Astrocyte of the cerebellum (primary cell): Measurements from ENCODE around the gene BTLA.
"Not testable (repeated sequence)": the region's sequence is repeated elsewhere in the genome, so short reads cannot be mapped to it uniquely, and the experiment has no call there.

ENCODE experiments used
- DNase-seq: peaks from one replicate; pipeline ENCODE4 v3.0.0-alpha.2; 2011; ENCODE audit warnings: low read depth
- H3K4me3 ChIP-seq: 2 replicates; pipeline ENCODE4 v1.5.1; 2011; ENCODE audit warnings: mild to moderate bottlenecking, low read depth, low read length, moderate library complexity
- CTCF ChIP-seq: IDR thresholded peaks from 2 replicates; pipeline ENCODE4 v1.5.1; 2012; ENCODE audit warnings: low read length, low read depth, moderate library complexity, mild to moderate bottlenecking; ENCODE audit errors: missing control alignments
- in situ Hi-C: cut with HindIII; loops from 2 replicates; pipeline ENCODE4 v1.10.0; 2017; ENCODE audit warnings: low sequenced_read_pairs

Gene BTLA

GRCh38 chr3:112504123-112504522, 4.9 kb upstream of the BTLA start:
- TF ChIP-seq CTCF, result no peak
- in situ Hi-C loops, result loop anchor here (25.0 kb wide), 1 partner anchor 167 kb away; the partner anchor contains the start of gene CD200
- no peak for DNase-seq
- H3K4me3 ChIP-seq, result no peak overlapping the region

- no peak overlapping the region for H3K4me3 ChIP-seq
- no peak for TF ChIP-seq CTCF
- no peak for DNase-seq
- in situ Hi-C loops, result loop anchor here (25.0 kb wide), 1 partner anchor 166 kb away; the partner anchor contains the start of gene CD200
Measured at GRCh38 chr3:112503304-112503972, 4.2 kb upstream of the BTLA start.

- in situ Hi-C loops, result loop anchor here (25.0 kb wide), 1 partner anchor 163 kb away; the partner anchor contains the start of gene CD200
Measured at GRCh38 chr3:112500621-112501020, 1.3 kb upstream of the BTLA start.

GRCh38 chr3:112497897-112498548, 1.2 kb downstream of the BTLA start:
- DNase-seq, result no peak
- no peak overlapping the region for H3K4me3 ChIP-seq
- TF ChIP-seq CTCF, result no peak
- in situ Hi-C loops, result no loop called here

More at GRCh38 chr3:112500621-112501020, 1.3 kb upstream of the BTLA start:
- no peak for TF ChIP-seq CTCF
- no peak for DNase-seq
- H3K4me3 ChIP-seq, result no peak overlapping the region

GRCh38 chr3:112496366-112497067, 2.8 kb downstream of the BTLA start:
- in situ Hi-C loops, result no loop called here
- H3K4me3 ChIP-seq, result no peak overlapping the region
- DNase-seq, result no peak
- no peak for TF ChIP-seq CTCF

- in situ Hi-C loops, DNase-seq, H3K4me3 ChIP-seq: not testable (repeated sequence)
Measured at GRCh38 chr3:112494448-112494767, 4.9 kb downstream of the BTLA start.

GRCh38 chr3:112492124-112492523, 7.1 kb downstream of the BTLA start:
- no peak for TF ChIP-seq CTCF
- H3K4me3 ChIP-seq, result no peak overlapping the region
- in situ Hi-C loops, result no loop called here
- no peak for DNase-seq
